Uterus (tissue), 2 donors: Measurements from ENCODE around the gene GCNT4.

ENCODE experiments used
- POLR2A ChIP-seq, 2 donors: fragments of 450-650 bp; IDR thresholded peaks; one replicate each; pipeline ENCODE4 v1.6.1; 2016; ENCODE audit warnings: antibody characterized with exemption in 2 of 2, mild to moderate bottlenecking in 1 of 2, moderate library complexity in 1 of 2
- TF ChIP-seq, protein P1 (sequence below), 4 experiments: fragments of 200-600 bp in 2 of 4; fragments of 450-650 bp in 2 of 4; sonication (generic) in 2 of 4; IDR thresholded peaks; one replicate each; pipeline ENCODE4 v1.5.1; 2016 to 2019; ENCODE audit warnings: antibody characterized with exemption in 4 of 4, mild to moderate bottlenecking in 2 of 4, moderate library complexity in 1 of 4

DNA sequence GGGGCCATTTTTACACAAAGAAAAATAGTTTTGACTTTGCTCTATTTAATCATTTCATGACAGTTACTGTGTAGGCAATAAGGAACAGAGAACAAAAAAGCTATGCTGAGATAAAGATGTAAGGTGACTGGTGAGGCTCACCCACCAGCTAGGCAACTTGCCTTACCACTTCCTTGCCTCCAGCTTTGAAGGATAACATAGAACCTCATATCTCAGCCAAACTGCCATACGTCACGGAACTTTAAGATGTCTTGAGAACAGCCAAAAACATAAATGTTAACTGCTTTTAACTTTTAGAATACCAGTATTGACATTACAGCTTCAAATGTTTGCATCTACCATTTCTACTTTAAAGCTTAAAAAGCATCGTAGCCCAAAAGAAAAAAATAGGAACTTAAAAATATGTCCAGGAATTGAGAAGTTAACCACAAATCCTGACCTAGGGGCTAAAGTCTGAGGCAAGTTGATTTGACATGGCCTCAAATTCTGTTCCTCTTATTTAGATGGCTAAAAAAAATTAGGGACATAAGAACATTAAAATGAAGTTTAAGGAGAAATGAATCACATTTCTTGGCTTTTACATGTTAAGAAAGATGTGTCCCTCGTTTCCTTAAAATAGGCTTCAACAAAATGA is 7.7 kb upstream of the GCNT4 start:
- TF ChIP-seq, protein P1, sequence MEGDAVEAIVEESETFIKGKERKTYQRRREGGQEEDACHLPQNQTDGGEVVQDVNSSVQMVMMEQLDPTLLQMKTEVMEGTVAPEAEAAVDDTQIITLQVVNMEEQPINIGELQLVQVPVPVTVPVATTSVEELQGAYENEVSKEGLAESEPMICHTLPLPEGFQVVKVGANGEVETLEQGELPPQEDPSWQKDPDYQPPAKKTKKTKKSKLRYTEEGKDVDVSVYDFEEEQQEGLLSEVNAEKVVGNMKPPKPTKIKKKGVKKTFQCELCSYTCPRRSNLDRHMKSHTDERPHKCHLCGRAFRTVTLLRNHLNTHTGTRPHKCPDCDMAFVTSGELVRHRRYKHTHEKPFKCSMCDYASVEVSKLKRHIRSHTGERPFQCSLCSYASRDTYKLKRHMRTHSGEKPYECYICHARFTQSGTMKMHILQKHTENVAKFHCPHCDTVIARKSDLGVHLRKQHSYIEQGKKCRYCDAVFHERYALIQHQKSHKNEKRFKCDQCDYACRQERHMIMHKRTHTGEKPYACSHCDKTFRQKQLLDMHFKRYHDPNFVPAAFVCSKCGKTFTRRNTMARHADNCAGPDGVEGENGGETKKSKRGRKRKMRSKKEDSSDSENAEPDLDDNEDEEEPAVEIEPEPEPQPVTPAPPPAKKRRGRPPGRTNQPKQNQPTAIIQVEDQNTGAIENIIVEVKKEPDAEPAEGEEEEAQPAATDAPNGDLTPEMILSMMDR (IDR thresholded peaks at IDR 0.05): no peak
- TF ChIP-seq POLR2A (IDR thresholded peaks at IDR 0.05): no peak
